NB4 (cell line): Measurements from ENCODE around the gene RCBTB2.

Experiments used
- TF ChIP-seq, protein P1 (sequence below): IDR thresholded peaks from one replicate; pipeline ENCODE4 v1.5.1; 2012; ENCODE audit warnings: low read depth, low read length
- TF ChIP-seq, protein P2 (sequence below): IDR thresholded peaks from 2 replicates; pipeline ENCODE4 v1.6.1; 2011; ENCODE audit warnings: low read depth, low read length

DNA sequence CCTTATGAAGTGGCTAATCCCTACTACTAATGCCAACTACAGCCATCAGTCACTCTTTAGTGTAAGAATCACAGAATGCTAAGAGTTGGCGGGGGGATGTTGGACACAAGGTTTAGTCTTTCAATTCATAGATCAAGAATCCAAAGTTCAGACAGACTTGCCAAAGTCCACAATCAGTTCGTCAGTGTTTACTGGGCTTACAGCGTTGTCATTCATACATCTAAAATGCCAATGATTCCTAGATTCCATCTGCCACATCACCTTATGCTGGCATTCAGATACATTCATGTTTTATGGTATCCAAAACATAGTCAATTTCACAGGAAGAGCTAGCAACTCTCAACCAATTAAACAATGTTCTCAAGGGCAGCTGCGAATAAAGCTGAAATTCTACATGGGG, 18.1 kb downstream of the RCBTB2 start:
- TF ChIP-seq, protein P1, sequence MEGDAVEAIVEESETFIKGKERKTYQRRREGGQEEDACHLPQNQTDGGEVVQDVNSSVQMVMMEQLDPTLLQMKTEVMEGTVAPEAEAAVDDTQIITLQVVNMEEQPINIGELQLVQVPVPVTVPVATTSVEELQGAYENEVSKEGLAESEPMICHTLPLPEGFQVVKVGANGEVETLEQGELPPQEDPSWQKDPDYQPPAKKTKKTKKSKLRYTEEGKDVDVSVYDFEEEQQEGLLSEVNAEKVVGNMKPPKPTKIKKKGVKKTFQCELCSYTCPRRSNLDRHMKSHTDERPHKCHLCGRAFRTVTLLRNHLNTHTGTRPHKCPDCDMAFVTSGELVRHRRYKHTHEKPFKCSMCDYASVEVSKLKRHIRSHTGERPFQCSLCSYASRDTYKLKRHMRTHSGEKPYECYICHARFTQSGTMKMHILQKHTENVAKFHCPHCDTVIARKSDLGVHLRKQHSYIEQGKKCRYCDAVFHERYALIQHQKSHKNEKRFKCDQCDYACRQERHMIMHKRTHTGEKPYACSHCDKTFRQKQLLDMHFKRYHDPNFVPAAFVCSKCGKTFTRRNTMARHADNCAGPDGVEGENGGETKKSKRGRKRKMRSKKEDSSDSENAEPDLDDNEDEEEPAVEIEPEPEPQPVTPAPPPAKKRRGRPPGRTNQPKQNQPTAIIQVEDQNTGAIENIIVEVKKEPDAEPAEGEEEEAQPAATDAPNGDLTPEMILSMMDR, result no peak
- TF ChIP-seq, protein P2, sequence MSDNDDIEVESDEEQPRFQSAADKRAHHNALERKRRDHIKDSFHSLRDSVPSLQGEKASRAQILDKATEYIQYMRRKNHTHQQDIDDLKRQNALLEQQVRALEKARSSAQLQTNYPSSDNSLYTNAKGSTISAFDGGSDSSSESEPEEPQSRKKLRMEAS, result no peak
